SK-N-MC (cell line): ENCODE results near the gene NDUFAF5.
"Not testable (repeated sequence)": the region's sequence is repeated elsewhere in the genome, so short reads cannot be mapped to it uniquely, and the experiment has no call there.

ENCODE experiments used
- DNase-seq: peaks from one replicate; pipeline ENCODE4 v3.0.0-alpha.2; 2011; ENCODE audit warnings: low read depth, low spot score
- H3K27ac ChIP-seq: fragments of 200-600 bp; sonication (generic); 2 replicates; pipeline ENCODE4 v1.5.1; 2016; ENCODE audit warnings: mixed run types
- H3K36me3 ChIP-seq: fragments of 200-600 bp; sonication (generic); 2 replicates; pipeline ENCODE4 v1.6.1; 2017; ENCODE audit warnings: antibody characterized with exemption, low read length, mixed read lengths; ENCODE audit not compliant: insufficient read depth
- H3K4me3 ChIP-seq: fragments of 200-600 bp; sonication (generic); 2 replicates; pipeline ENCODE4 v1.5.1; 2016
- H3K9ac ChIP-seq: fragments of 200-600 bp; sonication (generic); 2 replicates; pipeline ENCODE4 v1.8.0; 2017; ENCODE audit warnings: mixed run types, mixed read lengths; ENCODE audit not compliant: insufficient read length
- H3K9me3 ChIP-seq: fragments of 200-600 bp; sonication (generic); 2 replicates; pipeline ENCODE4 v1.6.1; 2017; ENCODE audit warnings: low read depth, mild to moderate bottlenecking, antibody characterized with exemption, low read length, moderate library complexity, mixed read lengths
- EZH2 ChIP-seq: fragments of 200-600 bp; sonication (generic); IDR thresholded peaks from one replicate; pipeline ENCODE4 v1.6.1; 2017; ENCODE audit warnings: antibody characterized with exemption
- FOXP2 ChIP-seq: optimal IDR thresholded peaks from 2 replicates; pipeline ENCODE3; 2011; ENCODE audit warnings: mild to moderate bottlenecking, moderate library complexity; ENCODE audit not compliant: insufficient read depth; ENCODE audit errors: extremely low read length, control extremely low read depth
- POLR2AphosphoS5 ChIP-seq: IDR thresholded peaks from 2 replicates; pipeline ENCODE4 v1.6.1; 2012; ENCODE audit warnings: mild to moderate bottlenecking, low read depth, low read length, borderline replicate concordance

Gene NDUFAF5

DNA sequence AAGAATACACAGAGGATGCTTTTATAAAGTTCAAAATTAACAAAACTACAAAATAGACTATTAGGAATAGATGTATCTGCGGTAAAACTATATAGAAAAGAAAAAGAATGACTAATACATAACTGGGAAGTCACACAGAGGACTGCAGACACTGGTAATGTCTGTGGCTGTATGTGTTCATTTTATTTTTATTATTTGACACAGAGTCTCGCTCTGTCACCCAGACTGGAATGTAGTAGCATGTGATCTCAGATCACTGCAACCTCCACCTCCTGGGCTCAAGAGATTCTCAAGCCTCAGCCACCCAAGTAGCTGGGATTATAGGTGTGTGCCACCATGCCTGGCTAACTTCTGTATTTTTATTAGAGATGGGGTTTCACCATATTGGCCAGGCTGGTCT is 39.0 kb upstream of the NDUFAF5 start:
- Histone ChIP-seq H3K9me3 (peaks cover 9% of the 10 kb centered on the region; the same call in 1 of the 2 replicates), H3K9ac (no peak overlapping the region), H3K27ac (no peak overlapping the region), H3K4me3 (no peak overlapping the region), H3K36me3 (peaks cover 61% of the 10 kb centered on the region)
- DNase-seq = no peak
- TF ChIP-seq FOXP2 (no peak), POLR2AphosphoS5 (no peak), EZH2 (no peak)

DNA sequence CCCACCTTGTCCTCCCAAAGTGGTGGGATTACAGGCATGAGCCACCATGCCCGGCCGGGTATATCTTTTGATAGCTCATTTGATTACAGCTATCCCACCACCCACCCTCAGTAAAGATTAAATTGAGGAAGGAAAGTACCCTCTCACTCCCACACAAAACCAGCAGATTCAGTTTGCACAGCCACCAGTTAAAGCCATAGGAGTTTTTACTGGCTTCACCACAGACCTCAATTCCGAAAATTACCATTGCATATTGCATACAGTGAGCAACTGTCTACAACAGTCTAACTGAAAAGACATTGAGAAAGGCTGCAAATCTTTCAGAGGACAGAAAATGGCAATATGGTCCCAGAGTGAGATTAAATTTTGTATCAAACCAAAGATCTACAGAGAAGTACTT is 35.0 kb upstream of the NDUFAF5 start:
- no peak for DNase-seq
- Histone ChIP-seq H3K36me3 (peaks cover 48% of the 10 kb centered on the region), H3K9ac (no peak overlapping the region), H3K9me3 (no peaks in the 10 kb centered on the region), H3K4me3 (no peak overlapping the region), H3K27ac (no peak overlapping the region)
- TF ChIP-seq EZH2 (no peak), FOXP2 (no peak), POLR2AphosphoS5 (no peak)

DNA sequence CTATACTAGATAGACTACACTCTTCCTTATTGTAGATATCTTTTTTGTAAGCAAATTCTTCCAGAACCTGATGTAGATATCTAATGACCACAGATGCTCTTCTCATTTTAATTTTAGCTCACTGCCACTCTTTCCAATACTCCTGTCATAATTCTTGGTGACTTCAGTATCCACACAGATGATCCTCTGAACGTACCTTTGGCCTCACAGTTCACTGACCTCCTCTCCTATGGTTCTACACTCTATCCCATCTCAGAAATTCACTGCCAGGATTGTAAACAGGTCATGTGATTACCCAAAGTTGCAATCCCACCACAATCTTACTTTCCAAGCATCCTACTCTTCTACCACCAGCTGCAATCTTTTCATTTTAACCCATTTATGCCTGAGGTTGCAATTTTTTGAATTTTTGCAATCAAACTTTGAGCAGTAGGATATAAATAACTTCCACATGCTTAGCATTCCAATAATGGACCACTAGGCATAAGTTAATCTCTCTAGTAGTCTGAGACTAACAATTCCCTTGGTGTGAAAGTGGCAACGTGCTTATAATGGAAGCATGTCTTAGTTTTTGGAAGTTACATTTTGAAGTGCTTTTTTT is 31.3 kb upstream of the NDUFAF5 start:
- no peak for TF ChIP-seq FOXP2
- TF ChIP-seq POLR2AphosphoS5 = no peak
- Histone ChIP-seq H3K36me3 (peaks cover 60% of the 10 kb centered on the region), H3K9ac (no peak overlapping the region), H3K4me3 (no peak overlapping the region), H3K27ac (no peak overlapping the region), H3K9me3 (no peaks in the 10 kb centered on the region)
- no peak for DNase-seq

DNA sequence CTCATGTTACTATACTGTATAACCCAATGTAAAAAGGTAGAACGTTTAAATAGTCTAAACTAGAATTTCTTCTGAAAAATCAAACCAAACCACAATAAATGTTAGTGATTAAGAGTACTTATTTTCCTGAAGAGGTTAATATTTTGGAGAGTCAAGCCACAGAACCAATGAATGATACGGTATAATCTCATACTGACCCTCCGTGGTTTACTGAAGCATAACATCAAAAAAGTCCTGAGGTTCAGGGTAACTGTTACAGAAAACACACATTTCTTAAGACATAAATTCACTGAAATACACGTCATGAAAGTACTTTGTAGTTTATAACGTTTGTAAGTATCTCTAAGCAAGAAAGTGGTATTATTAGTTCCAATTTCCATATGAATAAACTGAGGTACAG is 29.0 kb upstream of the NDUFAF5 start:
- Histone ChIP-seq H3K4me3 (no peak overlapping the region), H3K27ac (no peak overlapping the region), H3K36me3 (peaks cover 73% of the 10 kb centered on the region), H3K9me3 (no peaks in the 10 kb centered on the region), H3K9ac (no peak overlapping the region)
- no peak for TF ChIP-seq FOXP2
- no peak for TF ChIP-seq POLR2AphosphoS5
- no peak for TF ChIP-seq EZH2
- DNase-seq = no peak

DNA sequence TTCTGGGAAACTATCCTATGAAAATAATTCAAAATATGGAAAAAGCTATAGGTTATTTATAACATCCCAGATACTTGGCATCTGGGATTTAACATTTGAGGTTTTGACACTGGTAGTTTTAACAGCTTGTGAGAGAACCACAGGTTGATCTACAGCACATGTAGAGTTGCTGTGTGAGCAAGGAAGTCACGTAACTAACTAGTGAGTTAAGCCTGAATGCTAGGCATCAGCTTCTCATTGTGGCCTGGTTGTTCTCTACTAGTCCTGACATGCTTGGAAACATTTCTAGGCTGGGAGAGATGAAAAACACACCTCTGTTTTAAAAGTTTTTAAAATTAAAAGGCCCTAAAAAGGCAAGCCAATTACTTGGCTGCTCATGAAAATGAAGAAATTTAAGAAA is 28.3 kb upstream of the NDUFAF5 start:
- TF ChIP-seq EZH2 (no peak), FOXP2 (no peak)
- H3K36me3 ChIP-seq = peaks cover 67% of the 10 kb centered on the region

DNA sequence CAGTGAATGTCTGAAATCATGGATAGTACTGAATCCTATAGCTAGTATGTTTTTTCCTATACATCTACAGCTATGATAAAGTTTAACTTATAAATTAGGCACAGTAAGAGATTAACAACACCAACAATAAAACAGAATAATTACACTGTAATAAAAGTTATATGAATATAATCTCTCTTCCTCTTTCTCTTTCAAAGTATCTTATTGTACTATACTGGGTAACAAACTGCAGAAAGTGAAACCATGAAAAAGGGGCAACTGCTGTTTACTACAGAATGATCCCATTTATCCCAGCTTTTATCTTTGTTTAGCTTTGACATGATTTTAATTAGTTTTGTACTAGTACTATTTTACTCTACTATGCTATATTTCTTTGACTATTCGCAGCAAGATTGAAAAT is 25.9 kb upstream of the NDUFAF5 start:
- Histone ChIP-seq H3K36me3 (peaks cover 73% of the 10 kb centered on the region), H3K27ac (no peak overlapping the region), H3K9me3 (no peaks in the 10 kb centered on the region), H3K4me3 (no peak overlapping the region), H3K9ac (no peak overlapping the region)
- no peak for DNase-seq
- TF ChIP-seq FOXP2 = no peak
- no peak for TF ChIP-seq POLR2AphosphoS5
- TF ChIP-seq EZH2 = no peak

More for the DNA sequence above, 28.3 kb upstream of the NDUFAF5 start:
- DNase-seq = no peak
- Histone ChIP-seq H3K27ac (no peak overlapping the region), H3K4me3 (no peak overlapping the region), H3K9me3 (no peaks in the 10 kb centered on the region), H3K9ac (no peak overlapping the region)

DNA sequence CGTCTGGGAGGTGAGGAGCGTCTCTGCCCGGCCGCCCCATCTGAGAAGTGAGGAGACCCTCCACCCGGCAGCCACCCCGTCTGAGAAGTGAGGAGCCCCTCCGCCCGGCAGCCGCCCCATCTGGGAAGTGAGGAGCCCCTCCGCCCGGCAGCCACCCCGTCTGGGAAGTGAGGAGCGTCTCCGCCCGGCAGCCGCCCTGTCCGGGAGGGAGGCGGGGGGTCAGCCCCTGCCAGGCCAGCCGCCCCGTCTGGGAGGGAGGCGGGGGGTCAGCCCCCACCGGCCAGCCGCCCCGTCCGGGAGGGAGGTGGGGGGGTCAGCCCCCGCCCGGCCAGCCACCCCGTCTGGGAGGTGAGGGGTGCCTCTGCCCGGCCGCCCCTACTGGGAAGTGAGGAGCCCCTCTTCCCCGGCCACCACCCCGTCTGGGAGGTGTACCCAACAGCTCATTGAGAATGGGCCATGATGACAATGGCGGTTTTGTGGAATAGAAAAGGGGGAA is 24.3 kb upstream of the NDUFAF5 start:
- not testable (repeated sequence) for H3K27ac ChIP-seq, DNase-seq, H3K9ac ChIP-seq, H3K9me3 ChIP-seq, H3K4me3 ChIP-seq
- H3K36me3 ChIP-seq = peaks cover 77% of the 10 kb centered on the region

DNA sequence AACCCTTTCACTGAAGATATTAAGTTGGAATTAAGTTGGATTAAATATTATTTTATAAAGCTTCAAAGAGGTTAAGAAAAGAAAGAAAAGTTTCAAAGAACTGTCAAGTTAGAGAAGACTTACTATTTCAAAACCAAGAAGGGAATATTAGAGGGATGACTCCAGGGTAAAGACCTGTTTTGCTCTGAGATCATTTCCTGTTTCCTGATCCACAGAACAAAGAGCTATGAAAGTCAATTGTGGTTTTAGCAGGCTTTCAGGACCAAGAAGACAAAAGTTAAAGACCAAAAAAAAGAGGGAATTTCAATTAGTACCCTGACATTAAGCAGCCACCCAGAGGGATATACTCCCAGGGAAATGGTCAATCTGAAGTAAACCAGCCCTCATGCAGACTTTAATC is 19.5 kb upstream of the NDUFAF5 start:
- Histone ChIP-seq H3K9ac (no peak overlapping the region), H3K36me3 (peaks cover 81% of the 10 kb centered on the region), H3K4me3 (no peak overlapping the region), H3K9me3 (peaks cover 14% of the 10 kb centered on the region; the same call in 1 of the 2 replicates), H3K27ac (no peak overlapping the region)
- DNase-seq = no peak
- TF ChIP-seq FOXP2 (no peak), POLR2AphosphoS5 (no peak), EZH2 (no peak)

DNA sequence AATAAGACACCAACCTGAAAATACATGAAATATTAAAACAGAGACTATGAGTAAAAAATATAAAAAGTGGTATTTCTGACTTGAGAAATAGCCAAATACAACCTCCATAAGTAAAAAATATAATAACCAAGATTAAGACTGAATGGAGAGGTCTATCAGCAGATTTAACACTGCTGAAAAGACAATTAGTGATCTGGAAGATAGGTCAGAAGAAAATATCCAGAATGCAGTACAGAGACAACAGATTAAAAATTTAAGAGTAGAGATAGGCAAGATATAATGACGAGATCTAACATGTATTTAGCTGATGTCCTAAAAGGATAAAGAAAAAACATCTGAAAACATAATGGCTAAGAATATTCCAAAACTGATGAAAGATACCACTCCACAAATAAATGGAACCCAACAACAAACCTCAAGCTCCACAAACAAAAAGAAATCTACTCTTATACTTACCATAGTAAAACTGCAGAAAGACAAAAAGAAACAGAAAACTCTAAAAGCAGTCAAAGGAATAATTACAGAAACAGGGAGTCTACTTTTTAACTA is 18.9 kb upstream of the NDUFAF5 start:
- Histone ChIP-seq H3K27ac (no peak overlapping the region), H3K36me3 (peaks cover 87% of the 10 kb centered on the region), H3K9ac (no peak overlapping the region), H3K9me3 (peaks cover 14% of the 10 kb centered on the region; the same call in 1 of the 2 replicates), H3K4me3 (no peak overlapping the region)
- DNase-seq = no peak
- TF ChIP-seq POLR2AphosphoS5 = no peak
- TF ChIP-seq EZH2 = no peak
- no peak for TF ChIP-seq FOXP2
